ENCODE data around the gene TMEM63C.

DNA sequence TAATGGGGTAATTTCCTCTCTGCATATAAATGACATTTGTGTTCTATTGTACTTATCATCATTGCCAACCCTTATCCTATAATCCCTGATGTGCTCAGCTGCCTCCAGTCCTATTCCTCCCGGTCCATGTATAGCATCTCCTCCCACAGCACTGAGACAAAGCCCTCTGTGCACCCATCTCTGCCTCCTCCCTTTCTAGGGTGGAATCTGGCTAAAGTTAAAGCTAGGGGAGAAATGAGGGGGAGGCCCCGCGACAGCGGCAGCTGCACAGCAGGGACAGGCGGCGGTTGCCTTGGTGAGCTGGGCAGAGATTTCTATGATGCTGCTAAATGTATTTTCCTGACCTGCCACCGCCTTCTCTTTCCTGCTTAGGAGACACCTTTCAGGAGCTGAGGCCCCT is 27.2 kb upstream of the TMEM63C start:
- no peak for TF ChIP-seq POLR2AphosphoS5 (IDR thresholded peaks at IDR 0.05; ENCODE audit: low read depth, low read length)
- TF ChIP-seq POLR2A (IDR thresholded peaks at IDR 0.05; ENCODE audit: low read depth, low read length): no peak
